HG02571 (cell line): Measurements from ENCODE around the gene C6orf52.
"Not testable (repeated sequence)": the region's sequence is repeated elsewhere in the genome, so short reads cannot be mapped to it uniquely, and the experiment has no call there.

Source experiments
- ATAC-seq: cut with Tn5 transposase; IDR thresholded peaks from one replicate; pipeline ENCODE4 v1.9.1; 2021; ENCODE audit warnings: mild to moderate bottlenecking, moderate library complexity; ENCODE audit not compliant: unreplicated experiment

C6orf52 gene

GRCh38 chr6:10696655-10697054 is 2.2 kb upstream of the C6orf52 start:
- no peak for ATAC-seq

DNA sequence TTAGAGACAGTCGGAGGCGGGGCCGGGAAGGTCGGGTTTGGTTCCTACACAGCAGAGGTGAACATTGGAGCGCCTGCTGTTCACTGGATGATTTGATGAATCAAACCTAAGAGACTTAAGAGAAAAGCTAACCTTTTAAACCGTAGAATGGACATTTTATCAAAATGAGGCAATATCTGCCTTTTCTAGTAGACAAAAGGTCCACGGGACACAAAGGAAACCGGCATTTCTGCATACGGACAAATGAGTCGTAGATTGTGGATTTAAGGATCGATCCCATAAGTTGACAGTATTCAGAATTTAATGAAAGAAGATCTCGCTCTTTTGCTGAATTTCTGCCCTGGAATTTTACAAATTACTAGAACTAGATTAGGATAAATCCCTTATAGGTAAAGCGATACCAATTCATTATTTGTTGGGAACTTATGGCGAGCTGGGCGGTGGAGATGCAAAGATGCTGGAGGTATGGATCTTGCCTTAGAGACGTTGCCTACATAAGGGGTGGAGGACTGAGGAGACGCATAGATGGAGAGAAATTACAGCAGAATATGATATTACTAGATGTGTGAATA is 756 bp upstream of the C6orf52 start:
- no peak for ATAC-seq

- no peak for ATAC-seq
Observed at GRCh38 chr6:10692965-10693538, 1.4 kb downstream of the C6orf52 start.

- ATAC-seq = no peak
Observed at GRCh38 chr6:10690651-10691445, 3.6 kb downstream of the C6orf52 start.

- no peak for ATAC-seq
Observed at GRCh38 chr6:10687582-10687981, 6.8 kb downstream of the C6orf52 start.

DNA sequence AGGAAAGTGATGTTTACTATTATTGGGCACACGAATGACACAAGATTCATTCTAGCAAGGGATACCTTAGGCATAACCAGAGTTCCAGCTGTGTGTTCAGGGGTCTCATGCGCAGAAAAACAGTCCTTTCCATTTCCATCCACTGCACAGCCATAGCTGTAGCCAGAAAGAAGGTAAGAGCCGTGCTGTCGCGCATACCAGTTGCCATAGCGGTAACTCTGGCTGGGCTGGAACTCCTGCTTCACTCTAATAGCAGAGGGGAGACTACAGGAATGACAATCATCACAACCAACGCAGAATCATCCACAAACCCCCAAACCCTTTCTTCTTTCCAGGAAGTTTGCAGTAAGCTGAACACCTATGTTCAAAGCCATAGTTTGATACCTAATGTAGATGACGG is 7.5 kb downstream of the C6orf52 start:
- no peak for ATAC-seq

GRCh38 chr6:10685092-10685915 is 9.1 kb downstream of the C6orf52 start:
- no peak for ATAC-seq

- ATAC-seq = no peak
Observed at GRCh38 chr6:10684618-10685017, 9.8 kb downstream of the C6orf52 start.

- ATAC-seq = no peak
Observed at GRCh38 chr6:10682355-10682988, 11.9 kb downstream of the C6orf52 start.

DNA sequence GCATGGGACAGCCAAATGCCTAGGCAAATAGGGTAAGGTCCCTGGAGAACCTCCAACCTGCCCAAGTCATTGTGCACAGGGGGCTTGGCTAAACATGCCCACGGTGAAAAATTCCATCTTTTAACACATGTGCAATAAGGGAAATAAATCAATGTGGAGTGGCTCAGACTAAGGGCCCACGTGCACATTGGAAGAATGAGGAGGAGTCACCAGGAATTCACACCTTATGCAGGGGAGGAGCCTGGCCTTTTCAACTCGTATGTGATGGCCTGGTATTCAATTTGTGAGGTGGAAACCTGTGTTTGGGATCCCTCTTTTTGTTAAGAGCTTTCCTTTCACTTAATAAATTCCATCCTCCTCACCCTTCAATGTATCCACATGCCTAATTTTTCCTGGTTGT is 12.6 kb downstream of the C6orf52 start:
- ATAC-seq = no peak

GRCh38 chr6:10678456-10678855 is 16.0 kb downstream of the C6orf52 start:
- ATAC-seq = no peak

GRCh38 chr6:10676403-10676802 is 18.0 kb downstream of the C6orf52 start:
- ATAC-seq = no peak

GRCh38 chr6:10668126-10668917 is 26.1 kb downstream of the C6orf52 start:
- no peak for ATAC-seq

GRCh38 chr6:10665595-10665994 is 28.8 kb downstream of the C6orf52 start:
- not testable (repeated sequence) for ATAC-seq

GRCh38 chr6:10662742-10663141 is 31.7 kb downstream of the C6orf52 start:
- ATAC-seq = no peak

- no peak for ATAC-seq
Observed at GRCh38 chr6:10662207-10662606, 32.2 kb downstream of the C6orf52 start.

DNA sequence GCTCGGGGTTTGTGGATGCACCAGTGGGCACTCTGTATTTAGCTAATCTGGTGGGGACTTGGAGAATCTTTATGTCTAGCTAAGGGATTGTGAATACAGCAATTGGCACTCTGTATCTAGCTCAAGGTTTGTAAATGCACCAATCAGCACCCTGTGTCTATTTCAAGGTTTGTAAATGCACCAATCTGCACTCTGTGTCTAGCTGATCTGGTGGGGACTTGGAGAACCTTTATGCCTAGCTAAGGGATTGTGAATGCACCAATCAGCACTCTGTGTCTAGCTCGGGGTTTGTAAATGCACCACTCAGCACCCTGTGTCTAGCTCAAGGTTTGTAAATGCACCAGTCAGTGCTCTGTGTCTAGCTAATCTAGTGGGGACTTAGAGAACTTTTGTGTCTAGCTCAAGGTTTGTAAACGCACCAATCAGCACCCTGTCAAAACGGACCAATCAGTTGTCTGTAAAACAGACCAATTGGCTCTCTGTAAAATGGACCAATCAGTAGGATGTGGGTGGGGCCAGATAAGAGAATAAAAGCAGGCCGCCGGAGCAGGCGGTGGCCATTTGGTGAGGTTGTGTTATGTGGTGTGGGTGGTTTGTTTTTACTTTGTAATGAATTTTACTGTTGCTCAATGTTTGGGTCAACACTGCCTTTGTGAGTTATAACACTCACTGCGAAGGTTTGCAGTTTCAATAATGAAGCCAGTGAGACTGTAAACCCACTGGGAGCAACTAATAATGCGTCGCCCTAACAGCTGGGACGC is 33.8 kb downstream of the C6orf52 start:
- ATAC-seq = not testable (repeated sequence)

GRCh38 chr6:10659699-10660348 is 34.6 kb downstream of the C6orf52 start:
- no peak for ATAC-seq
